Stimulated activated CD4-positive, alpha-beta T cell treated with anti-CD3 and anti-CD28 coated beads, Interleukin-4, amount 100 ng/mL, for 1 hour (primary cell): ENCODE results near the gene LTN1.
"Not testable (repeated sequence)": the region's sequence is repeated elsewhere in the genome, so short reads cannot be mapped to it uniquely, and the experiment has no call there.

Experiments used
- DNase-seq: peaks from one replicate; pipeline ENCODE4 v3.0.0-alpha.2; 2020

The LTN1 gene

DNA sequence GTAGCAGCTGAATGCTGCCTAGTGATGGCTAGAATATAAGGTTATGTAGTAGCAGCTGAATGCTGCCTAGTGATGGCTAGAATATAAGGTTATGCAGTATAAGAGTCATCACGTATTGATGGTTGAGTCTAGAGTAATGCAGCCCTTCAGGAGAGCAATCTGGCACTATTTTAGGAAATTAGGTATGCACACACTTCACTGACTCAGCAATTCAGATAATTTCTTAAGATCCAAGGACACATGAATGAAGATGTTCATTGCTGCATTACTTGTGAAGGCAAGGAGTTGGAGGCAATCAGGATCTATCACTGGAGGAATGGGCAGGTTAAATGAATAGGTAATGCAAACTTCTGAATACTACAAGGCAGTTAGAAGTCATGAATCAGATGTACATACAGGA, 13.6 kb downstream of the LTN1 start:
- DNase-seq = no peak

DNA sequence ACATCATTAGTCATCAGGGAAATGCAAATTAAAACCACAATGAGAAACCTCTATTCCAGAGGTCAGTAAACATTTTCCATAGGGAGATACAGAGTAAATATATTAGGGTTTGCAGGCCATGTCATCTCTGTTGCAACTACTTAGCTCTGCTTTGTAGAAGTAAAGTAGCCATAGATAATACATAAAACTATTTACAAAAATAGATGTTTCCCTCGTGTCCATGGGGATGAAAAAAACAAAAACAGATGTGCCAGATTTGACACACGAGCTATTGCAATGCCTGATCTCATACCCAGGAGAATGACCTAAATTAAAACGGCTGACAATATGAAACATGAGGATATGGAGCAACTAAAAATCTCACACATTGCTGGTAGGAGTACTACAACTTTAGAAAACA, 17.3 kb downstream of the LTN1 start:
- DNase-seq = no peak

DNA sequence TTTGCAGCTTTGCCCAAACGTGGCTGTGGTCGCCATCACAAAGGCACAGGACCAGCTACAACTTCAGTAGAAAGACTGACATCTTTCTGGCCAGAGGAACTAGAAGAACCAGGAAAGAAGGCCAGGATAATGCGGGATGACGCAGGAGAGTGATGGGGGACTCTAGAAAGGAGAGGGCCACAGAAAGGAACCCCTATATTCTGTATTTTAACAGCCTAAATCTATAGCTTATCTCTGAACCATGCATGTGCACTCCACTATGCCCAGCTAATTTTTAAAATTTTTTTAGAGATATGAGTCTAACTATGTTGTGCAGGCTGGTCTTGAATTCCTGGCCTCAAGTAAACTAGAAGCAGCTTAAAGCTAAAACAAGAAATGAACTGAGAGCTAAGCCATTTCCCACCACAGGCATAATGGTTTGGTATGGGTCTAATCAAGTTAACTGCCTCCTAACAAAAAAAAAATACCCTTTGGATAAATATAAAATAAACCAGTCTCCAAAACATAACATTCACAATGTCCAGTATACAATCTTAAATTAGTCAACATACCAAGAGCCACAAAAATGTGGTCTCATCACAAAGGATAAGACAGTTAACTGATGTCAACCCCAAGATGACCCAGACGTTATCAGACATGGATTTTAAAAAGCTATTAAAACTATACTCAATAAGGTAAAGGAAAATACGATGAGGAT, 18.0 kb downstream of the LTN1 start:
- DNase-seq = no peak

DNA sequence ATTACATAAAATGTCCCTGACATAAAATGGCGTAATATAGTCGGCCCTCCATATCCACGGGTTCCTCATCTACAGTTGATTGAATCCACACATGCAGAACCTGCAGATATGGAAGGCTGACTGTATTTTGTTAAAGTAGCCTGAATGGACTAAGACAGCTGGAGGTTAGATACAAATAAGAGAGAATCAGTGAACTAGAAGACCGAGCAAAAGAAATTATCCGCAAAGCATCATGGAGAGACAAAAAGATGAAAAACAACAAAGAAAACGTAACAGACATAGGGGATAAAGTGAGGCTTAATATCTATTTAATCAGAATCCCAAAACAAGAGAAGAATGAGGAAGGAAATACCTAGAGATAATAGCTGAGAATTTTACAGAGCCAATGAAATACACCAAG, 20.3 kb downstream of the LTN1 start:
- no peak for DNase-seq

DNA sequence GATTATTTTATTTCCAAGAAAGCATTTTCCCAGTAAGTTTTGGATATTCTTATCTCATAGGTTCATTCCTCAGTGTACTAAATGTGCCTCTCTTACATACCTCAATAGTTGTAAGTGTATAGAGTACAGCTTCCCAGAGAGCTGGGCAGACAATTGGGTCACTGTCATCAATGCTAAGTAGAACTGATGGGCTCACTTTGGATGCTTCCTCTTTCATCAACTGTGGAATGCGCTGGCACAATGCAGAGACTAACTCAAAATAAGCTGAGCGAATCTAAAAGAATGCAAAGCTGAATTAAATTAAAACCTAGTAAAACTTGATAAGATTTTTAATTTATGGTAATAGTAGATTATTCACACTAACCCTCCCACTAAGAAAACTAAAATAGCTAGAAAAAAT, 21.5 kb downstream of the LTN1 start:
- DNase-seq = no peak

DNA sequence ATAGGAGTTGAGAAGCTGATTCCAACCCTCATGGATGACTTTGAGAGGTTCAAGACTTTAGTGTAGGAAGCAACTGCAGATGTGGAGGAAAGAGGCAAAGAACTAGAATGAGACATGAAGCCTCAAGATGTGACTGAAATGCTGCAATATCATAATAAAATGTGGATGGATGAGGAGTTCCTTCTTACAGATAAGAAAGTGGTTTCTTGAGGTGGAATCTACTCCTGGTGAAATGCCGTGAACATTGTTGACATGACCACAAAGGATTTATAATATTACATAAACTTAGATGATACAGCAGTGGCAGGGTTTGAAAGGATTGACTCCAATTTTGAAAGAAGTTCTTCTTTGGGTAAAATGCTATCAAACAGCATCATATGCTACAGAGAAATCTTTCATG, 28.8 kb downstream of the LTN1 start:
- no peak for DNase-seq

DNA sequence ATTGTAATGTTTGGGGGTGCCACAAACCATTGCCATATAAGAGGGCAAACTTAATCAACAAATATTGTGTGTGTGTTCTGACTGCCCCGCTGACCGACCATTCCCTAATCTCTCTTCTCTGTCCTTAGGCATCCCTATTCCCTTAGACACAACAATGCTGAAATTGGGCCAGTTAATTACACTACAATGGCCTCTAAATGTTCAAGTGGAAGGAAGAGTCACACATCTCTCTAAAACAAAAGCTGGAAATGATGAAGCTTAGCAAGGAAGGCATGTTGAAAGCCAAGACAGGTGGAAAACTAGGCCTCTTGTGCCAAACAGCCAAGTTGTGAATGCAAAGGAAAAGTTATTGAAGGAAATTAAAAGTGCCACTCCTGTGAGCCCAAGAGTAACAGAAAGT, 30.2 kb downstream of the LTN1 start:
- DNase-seq = no peak

DNA sequence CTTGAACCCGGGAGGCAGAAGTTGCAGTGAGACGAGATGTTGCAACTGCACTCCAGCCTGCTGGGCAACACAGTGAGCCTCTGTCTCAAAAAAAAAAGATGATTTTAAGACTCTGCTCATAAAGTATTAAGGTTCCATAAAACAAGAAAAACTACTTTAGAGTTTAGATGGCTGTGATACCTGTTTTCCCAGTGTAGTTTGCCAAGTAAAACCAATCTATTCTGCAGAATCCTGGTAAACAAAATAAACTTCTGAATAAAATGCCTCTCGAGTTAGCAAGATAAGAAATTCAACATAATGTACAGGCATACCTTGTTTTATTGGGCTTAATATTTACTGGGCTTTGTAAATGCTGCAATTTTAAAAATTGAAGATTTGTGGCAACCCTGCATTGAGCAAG, 30.8 kb downstream of the LTN1 start:
- DNase-seq = no peak

DNA sequence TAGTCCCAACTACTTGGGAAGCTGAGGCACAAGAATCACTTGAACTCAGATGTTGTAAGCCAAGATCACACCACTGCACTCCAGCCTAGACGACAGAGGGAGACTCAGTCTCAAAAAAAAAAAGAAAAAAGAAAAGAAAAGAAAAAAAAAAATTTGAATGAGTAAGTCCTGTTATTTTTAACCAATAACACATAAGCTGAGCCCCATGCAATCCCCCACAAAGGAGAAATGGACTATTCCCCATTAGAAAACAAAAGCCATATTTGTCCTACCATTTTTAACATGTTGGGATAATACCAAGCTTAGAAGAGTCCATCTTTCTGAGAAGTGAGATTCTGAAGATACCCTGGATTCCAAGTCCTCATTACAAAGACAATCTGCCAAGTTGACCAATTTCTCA, 32.4 kb downstream of the LTN1 start:
- DNase-seq = no peak

DNA sequence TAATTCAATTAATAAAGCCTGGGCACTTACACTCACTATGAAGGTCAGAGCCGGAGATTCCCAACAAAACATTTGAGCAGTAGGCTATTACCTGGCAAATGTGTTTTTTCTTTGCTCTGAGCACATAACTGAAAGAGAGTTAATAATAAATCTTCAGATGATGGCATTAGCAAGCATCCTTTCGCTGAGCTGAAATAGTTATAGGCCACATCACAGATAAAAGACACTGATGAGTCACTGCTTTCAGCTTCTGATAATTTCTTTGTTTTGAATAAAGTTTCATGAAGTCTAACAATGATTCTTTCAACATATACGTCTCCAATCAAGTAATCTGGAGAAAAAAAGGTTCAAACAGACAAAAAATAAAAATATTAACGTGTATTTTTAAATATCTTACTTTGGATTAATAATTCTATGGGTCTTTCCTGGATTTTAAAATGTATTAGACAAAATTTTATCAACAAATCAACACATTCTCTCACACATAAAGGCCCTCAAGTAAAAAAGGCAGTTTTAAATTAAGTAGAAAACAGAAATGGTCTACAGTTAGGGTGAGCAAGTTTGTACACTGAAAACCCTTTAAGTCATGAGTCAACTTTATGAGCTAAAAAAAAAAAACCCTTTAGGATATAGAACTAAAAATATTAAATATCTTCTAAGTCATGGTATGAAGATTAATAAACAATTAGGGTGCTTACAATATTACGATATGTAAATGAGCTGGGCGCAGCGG, 33.1 kb downstream of the LTN1 start:
- no peak for DNase-seq

DNA sequence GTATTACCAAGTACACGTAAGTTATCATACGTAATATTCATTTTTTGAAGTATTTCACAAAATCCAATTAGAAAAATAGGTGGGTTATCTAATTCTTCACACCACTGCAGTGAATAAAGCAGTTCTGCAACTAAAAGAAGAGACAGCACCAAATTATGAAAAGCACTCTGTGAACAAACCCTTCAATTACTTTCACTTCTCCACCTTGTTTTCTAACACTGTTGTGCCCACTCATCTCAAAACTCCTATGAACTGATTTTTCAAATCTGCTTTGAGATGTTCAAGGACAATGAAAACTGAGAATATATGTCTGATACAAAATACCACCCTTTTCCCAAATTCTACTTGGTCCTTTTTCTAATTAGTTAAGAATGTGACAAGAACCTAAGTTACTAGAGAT, 39.4 kb downstream of the LTN1 start:
- no peak for DNase-seq

DNA sequence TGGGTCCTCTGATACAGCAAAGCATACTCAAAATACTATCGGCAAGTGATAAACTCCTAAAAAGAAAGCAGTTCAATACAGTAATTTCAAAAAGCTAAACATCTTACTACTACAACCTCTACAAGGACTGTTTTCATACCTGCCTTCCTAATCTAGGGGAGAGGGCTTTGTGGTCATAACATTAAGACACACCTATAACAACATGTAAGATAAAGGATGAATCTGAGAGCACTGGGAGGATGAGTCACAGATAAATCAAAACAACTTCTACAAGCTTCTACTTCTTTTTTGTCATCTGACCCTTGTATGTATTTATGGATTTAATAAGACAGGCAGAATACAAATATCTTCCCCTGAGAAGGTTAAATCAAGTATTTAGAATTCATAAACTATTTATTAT, 40.0 kb downstream of the LTN1 start:
- DNase-seq = no peak

DNA sequence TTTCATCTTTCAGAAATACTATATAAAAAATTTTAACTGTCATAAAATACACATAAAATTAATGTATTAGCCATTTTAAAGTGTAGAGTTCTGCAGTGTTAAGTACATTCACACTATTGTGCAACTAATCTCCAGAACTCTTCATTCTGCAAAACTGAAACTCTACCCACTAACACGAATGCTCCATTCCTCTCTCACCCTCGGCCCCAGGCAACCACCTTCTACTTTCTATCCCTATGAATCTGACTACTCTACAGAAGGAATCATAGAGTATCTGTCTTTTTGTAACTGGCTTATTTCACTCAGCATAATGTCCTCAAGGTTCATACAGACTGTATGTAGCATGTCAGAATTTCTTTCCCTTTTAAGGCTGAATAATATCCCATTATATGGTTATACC, 43.4 kb downstream of the LTN1 start:
- DNase-seq = no peak

DNA sequence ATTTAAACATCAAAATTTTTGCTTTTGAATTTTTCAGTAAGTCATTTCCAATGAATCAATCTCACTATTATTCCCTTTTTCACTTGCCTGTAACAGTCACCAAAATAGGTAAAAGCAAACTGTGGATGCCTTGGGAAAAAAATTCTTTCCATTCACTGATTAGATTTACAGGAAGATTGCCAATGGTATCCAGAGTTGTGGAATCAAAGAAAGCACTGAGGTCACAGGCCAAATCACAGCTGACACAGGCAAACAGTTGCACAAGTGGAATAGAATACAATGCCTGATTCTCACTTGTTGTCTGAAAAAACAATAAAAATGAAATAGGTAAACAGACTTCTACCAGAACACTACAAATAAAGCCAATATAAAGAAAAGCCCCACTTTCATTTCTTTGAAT, 48.4 kb downstream of the LTN1 start:
- DNase-seq = no peak

DNA sequence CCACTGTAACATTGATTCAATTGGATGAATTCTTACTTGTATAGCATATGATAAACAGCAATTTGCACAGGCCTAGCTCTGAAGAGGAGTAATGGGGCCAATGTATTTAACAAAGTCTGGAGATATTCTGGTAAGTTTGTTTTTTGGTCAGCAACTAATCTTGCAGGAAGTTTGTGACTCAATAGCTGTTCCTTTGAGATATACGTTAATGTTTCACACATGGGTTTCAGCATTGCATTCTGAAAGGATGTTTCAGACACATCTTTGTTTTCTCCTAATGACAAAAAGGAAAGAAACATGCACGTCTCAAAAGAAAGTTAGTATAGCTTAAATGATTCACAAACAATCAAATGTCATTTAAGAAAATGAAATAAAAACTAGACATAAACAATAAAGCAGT, 49.0 kb downstream of the LTN1 start:
- DNase-seq = no peak

DNA sequence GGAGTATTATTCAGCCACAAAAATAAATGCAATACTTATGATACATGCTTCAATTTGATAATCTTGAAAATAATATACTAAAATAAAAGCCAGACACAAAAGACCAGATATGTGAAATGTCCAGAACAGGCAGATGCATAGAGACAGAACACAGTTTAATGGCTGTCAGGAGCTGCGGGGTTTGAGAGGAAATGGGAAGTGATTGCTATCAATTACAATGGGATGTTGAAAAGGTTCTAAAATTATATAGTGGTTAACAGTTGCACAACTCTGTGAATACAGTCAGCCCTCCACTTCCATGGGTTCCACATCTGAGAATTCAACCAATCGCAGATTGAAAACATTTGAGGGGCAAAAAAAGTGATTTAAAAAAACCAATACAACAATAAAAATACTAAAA, 54.0 kb downstream of the LTN1 start:
- DNase-seq = no peak

DNA sequence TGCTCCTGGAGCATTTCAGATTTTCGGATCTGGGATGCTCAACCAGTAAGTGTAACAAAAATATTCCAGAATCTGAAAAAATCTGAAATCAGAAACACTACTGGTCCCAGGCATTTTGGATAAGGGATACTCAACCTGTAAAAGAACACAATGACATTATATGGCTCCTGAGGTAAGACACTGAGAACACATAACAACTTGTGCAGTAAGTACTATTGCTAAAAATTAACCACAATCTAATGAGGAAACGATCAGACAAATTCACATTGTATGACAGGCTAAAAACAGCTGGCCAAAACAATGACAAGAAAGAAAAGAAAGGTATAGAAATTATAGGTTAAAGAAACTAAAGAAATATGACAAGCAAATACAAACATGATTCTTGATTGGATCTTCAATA, 54.9 kb downstream of the LTN1 start:
- DNase-seq = no peak

DNA sequence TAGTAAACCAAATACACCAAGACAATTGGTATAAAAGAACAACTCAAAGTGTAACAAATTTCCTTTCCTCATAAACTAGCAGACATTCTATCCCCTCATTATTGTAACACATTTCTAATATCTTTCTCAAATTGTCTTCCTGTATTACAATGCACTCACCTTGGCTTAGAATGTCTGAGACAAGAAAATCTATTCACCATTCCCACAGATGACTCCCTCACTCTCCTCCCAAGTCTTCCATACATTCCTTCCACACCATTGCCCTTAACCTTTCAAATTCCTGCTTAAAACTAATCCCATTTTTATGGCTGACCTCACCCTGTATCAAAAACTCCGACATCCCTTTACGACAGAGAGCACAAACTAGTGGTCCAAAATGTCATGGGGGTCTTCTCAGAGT, 56.0 kb downstream of the LTN1 start:
- DNase-seq = no peak

DNA sequence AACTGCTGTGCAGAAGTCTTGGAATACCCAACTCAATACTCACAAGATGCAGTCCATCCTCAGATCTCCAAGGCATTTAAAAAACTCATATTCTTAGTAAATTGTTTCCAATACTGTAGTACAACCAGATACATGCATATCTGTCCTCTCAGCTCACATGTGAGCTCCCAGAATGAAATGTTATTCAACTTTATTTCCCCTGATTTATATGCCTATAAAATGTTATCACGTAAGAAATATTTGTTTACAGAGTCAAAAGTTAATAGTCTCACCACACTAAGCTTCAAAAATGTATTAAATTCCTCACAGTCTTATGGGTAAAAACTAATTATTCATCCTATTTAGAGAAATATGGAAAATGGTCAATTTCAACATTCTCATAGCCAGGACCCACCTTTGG, 56.6 kb downstream of the LTN1 start:
- DNase-seq = no peak

DNA sequence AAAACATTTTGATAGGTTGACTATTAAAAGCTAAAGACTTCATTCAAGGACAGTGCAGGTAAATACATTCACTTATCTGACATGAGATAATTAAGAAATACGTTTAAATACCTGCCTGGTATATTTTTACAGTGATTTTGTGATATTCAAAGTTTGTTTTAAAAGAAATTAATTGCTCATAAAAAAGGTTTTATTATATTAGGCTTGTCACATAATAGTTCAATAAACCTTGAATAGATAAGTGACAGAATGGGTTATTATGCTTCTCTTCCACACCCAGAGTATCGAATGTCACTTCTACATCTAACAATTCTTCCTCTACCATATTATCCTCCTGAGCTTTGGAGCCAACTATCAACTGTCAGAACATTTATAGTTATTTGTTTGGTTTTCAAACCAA, 60.0 kb downstream of the LTN1 start:
- DNase-seq = no peak

DNA sequence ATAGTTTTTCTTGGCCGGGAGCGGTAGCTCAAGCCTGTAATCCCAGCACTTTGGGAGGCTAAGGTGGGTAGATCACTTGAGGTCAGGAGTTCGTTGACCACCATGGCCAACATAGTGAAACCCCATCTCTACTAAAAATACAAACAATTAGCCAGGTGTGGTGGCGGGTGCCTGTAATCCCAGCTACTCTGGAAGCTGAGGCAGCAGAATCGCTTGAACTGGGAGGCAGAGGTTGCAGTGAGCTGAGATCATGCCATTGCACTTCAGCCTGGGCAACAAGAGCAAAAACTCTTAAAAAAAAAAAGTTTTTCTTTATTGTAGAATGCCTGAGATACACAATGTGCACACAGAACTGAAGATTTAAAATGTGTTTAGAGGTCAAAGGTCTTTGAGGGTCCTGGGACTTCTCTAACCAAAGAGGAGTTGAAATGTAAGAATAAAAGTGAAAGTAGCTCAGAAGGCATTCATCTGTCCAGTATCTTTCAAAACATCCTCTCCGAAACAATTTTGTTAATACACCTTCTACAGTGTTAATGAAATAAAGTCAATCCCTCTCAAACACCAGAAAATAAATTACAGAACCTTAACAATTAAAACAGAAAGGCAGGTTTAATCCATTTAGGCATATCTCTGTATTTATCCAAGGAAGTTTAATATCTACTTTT, 60.8 kb downstream of the LTN1 start:
- DNase-seq = not testable (repeated sequence)

DNA sequence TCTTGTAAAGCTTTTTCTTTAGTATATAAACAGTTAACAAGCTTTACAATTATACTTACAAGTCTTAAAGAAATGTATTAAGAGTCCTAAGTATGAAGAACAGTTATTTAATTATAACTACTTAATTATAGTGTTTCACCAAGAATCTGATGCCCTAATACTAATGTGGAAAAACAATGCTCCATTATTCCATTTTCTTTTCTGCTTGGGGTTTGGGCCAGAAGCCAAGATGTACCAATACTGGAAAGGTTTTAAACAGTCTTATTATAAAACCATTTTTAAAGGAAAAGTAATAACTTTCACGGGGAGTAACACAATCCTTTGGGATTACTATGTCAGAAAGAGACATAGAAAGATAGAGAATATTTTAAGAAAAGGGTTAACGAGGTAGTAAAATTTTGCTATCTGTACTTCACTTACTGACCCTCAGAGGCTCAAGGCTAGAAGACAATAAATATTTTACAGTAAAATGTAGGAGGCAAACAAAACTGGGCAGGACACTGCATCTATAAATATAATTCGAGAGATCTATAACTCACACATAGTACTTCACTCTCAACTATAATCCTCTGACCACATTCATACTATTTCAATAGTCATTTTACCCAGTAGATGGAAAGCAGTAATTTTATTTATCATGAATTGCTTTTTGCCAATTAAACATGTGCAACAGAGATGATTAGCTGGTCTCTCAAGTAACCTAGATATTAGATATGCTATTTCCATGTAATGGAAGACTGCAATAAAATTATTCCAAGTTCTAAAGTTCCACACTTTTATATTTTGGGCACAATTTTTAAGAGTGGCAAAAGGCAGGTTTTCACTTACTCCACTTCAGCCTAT, 63.9 kb downstream of the LTN1 start:
- DNase-seq = no peak

DNA sequence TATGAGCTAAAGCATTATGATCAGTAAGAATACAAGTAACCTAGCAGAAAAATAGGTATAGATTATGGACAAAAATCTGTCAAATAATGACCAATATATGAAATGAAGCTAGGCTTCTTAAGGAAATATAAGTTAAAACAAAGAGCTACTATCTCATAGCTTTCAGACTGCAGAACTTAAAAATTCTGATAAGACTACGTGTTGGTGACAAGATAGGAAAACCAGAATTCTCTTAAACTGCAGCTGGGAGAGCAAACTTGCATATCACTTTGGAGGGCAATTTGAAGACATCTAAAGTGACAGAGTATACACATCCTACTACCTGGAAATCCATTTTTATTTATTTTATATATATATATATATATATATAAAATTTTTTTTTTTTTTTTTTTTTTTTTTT, 65.5 kb downstream of the LTN1 start:
- no peak for DNase-seq
